Prostate gland (tissue), 2 donors: ENCODE measurements around the gene GALNT13.

Experiments used
- CTCF ChIP-seq, 4 experiments: fragments of 200-600 bp in 2 of 4; fragments of 450-650 bp in 2 of 4; sonication (generic) in 2 of 4; IDR thresholded peaks; 1 replicate in 3 of 4; 2 replicates in 1 of 4; pipeline ENCODE4 v1.5.1; 2016 to 2019; ENCODE audit warnings: antibody characterized with exemption in 4 of 4, mild to moderate bottlenecking in 2 of 4, moderate library complexity in 2 of 4
- POLR2A ChIP-seq: fragments of 450-650 bp; IDR thresholded peaks from one replicate; pipeline ENCODE4 v1.6.1; 2016; ENCODE audit warnings: antibody characterized with exemption, mild to moderate bottlenecking
- POLR2AphosphoS5 ChIP-seq: sonication (generic); formaldehyde crosslinking; IDR thresholded peaks from one replicate; pipeline ENCODE4 v1.6.1; 2017; ENCODE audit warnings: antibody characterized with exemption

DNA sequence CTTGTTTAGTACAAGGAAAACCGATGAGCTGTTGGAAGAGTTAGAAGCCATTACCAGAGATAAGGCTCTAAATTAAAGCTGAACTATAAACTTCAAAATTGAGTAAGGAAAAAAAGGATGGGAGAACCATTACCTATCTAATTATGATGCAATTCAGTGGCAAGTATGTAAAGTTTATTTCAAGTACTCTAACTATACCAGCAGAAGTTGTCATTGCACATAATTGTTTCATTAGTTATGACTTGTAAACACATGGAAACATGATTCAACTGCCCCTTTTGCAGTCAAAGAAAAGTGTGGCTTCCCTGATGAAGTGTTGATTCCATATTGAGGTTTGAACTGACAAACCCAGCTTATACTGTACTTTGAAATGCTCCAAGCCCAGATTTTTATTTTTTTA, 502.7 kb downstream of the GALNT13 start:
- TF ChIP-seq POLR2A (no peak), CTCF (IDR thresholded peaks at IDR 0.05) (no peak), POLR2AphosphoS5 (no peak)
